ENCODE data around the gene RALGAPA1.

GRCh38 chr14:35819591-35820540 lies 10.8 kb upstream of the RALGAPA1 start:
- TF ChIP-seq CTCF (conservative IDR thresholded peaks at IDR 0.05 in 1 of 2, IDR thresholded peaks at IDR 0.05 in 1 of 2; ENCODE audit: low read depth in 1 of 2, low read length in 2 of 2) (no peak), EZH2 (IDR thresholded peaks at IDR 0.05; ENCODE audit: low read length, missing control alignments) (no peak)

All from fibroblast of lung (primary cell).